LHCN-M2 (cell line): ENCODE measurements around the gene PKP1. TPM values are rescaled to one million over a fixed set of nuclear protein-coding genes. Genes with fewer than 3 reads are reported as not detected.
A peak's percentile ranks its signal among the peaks of the same experiment; 100 is the strongest.

Source experiments
- DNase-seq: peaks from one replicate; pipeline ENCODE4 v3.0.0-alpha.2; 2012; ENCODE audit warnings: low read depth
- total RNA-seq: library from RNA; depleted of rRNA; stranded (reverse); fragments of >200 nt; gene quantifications from 2 replicates; pipeline ENCODE4 v1.2.3, GENCODE V29; 2014

Gene PKP1
- total RNA-seq, 1 experiment from 2014 or later: not detected

DNA sequence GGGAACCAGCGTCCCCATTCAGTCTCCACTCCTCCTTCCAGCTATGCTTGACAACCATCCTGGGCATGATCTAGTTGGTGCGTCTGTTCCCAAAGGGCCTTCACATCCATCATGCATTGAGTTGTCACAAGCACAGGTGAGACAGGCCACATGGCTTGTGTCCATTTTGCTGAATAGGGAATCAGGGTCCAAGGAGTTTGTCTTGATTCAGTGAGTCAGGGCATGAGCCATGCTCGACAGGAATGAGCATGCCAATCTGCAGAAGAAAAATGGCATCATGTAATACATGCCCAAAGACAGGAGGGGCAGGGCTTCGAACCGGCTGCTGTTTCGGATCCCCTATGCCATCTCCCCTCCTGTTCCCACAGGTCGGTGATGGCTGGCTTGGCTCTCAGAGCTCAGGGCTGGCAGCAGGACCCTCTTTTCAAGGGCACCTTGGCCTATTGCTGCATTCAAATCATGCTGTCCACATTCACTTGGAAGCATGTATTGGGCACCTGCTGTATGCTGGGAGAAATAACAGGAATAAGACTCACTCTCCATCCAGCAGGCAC lies 44.5 kb downstream of the PKP1 start:
- DNase-seq: no peak

- DNase-seq: no peak
Measured at GRCh38 chr1:201328576-201328975, 45.3 kb downstream of the PKP1 start.

GRCh38 chr1:201329286-201329685 lies 46.0 kb downstream of the PKP1 start:
- no peak for DNase-seq

DNA sequence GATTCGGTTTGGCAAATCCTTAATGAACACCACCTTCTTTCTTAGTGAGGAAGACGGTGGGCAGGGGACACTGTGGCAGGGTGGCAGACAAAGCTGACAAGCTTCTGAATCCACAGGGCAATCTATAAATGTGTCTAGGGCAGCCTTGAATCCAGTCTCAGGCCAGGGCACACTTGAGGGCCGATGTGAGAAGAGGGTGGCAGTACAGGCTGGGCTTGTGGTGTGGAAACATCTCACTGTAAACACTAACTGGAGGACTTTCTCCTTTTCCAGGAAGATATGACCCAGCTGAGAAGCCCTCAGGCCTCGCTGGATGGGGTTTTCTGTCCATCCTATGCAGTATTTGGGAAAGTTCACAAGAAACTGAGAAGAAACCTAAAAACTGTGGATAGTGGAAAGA lies 46.5 kb downstream of the PKP1 start:
- no peak for DNase-seq

DNA sequence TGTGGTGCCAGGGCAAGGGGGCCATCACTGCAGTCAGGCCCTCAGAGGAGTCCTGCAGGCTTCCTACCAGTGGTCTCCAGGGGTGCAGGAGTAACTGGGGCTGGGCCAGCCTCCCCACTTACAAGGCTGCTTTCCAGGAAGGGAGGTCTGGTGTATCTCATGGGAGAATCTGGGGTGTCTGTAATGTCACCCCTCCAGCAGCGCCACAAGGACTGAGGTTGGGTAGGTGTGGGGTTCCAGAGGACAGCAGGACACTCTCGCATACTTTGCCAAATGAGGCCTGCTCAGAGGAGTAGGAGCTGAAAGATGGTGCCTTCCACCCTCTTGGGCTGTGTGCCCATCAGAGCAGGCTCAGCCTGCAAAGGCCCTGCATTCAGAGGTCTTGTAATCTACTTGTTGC lies 47.2 kb downstream of the PKP1 start:
- DNase-seq: no peak

DNA sequence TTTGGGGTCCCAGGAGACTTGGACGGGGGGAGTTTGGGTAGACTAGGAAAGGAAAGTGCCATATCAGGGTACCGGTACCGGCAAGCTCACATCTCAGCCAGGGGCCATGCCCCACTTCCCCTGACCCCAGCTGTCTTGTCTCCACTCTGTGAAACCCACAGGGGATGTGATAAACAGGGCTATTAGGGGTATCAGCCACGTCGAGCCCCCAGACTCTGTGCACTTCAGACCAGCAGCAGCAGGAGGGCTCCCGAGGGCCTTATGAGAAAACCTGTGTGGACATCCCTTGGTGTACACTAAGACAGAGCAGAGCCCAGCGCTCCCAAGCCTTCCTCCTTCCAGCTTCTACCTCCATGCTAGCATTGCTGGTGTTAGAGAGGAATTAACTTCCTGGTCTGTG lies 47.9 kb downstream of the PKP1 start:
- no peak for DNase-seq

DNA sequence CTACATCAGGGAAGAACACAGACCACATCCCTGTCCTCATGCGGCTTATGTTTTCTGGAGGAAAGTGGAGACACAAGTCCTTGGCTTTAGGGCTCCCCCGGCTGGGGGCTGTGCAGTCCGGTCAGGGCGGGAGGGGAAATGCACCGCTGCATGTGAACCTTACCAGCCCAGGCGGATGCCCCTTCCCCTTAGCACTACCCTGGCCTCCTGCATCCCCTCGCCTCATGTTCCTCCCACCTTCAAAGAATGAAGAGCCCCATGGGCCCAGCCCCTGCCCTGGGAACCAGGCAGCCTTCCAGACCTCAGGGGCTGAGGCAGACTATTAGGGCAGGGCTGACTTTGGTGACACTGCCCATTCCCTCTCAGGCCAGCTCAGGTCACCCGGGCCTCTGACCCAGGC lies 48.7 kb downstream of the PKP1 start:
- DNase-seq: no peak

DNA sequence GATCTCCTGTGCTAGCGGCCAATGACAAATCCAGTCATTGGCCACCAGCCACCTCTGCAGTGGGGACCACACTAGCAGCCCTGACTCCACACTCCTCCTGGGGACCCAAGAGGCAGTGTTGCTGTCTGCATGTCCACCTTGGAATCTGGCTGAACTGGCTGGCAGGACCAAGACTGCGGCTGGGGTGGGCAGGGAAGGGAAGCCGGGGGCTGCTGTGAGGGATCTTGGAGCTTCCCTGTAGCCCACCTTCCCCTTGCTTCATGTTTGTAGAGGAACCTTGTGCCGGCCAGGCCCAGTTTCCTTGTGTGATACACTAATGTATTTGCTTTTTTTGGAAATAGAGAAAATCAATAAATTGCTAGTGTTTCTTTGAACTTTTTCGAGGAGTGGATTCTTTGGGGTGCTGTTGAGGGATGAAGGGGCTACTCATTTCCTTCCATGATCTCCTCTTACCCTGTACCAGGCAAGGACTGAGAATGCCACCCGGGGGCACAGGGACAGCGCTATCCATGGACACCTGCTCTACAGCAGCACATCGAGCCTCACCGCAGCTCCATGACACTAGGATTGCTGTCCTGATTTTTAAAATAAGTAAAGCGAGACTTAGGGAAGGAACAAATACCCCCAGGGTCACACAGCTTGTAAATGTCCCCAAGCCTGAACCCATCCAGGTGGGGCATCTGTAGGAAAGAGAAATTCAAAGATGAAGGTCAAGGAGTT lies 49.5 kb downstream of the PKP1 start:
- DNase-seq: no peak

GRCh38 chr1:201334325-201335173 lies 51.2 kb downstream of the PKP1 start:
- no peak for DNase-seq

DNA sequence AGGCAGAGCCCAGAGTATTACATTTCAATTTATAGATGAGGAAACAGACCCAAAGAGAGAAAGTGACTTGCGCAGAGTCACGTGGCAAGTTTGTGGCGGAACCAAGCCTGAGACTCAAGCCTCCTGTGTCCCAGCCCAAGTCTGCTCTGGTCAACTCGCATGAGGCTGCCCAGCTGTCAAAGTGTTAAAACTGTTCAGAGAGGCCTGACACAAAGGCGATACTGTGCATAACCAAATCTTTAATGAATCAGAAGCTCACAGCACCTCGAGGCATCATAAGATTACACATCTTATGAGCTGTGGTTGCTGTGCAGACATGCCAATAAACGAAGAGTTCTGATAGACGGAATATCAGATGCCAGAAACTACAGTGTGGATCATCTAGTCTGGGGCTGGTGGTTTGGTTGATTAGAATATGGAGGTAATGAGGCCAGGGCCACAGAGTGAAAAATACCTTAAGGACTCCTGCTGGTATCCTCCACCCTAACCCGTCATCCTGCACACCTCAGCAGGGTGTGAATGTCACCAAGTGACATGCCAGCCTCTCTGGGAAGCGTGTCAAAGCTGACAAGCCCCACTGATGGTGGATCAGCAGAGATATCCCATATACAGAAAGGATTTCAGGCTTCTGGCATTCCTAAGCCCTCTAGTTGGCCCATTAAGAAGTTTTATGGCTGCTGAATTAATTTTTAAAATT lies 52.0 kb downstream of the PKP1 start:
- no peak for DNase-seq

DNA sequence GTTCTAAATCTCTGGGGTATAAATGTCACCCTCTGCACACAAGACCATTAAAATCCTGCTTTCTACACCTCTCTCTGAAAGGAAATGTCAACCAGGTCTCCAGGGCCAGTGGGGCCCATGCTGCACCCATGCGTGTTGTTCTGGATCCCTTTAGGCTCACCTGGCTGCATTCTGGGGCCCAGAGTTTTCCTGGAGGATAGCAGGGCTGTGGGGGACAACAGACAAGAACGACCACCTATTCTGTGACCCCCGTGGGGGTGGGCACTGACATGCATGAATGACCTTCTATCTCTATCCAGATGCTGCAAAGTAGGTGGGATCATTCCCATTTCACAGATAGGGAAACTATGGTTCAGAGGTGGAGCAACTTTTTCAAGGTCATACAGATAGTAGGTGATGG lies 52.6 kb downstream of the PKP1 start:
- no peak for DNase-seq

DNA sequence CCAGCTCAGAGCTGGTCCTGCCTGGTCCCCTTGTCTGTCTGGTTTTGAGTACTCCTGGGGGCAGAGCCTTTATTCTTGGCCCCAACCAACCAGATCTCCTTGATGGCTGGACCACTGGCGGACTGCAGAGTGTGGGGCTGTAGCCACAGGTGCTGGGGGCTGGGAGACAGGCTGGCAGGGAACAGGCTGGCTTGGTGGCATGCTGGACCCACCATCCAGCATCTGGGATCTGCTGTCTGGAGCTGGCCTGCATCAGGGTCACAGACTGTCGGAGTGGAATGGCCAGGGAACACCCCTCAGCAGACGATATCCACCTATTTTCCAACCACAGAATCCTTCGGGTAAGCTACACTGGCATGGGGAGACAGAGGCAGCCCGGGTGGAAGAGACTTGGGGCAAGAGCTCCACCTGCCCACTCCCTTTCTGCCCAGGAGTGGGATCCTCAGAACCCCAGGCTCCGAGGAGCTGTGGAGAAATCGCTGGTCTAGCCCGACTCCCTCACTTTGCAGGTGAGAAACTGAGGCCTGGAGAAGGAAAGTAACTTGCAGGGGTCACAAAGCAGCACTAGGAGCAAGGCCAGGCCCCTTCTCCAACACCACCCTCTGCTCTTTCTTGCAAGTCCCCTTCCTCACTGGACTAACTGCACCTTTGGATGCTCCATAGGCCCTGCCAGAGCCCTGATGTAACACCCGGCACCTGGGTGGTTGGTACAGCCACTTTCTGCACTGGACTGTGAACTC lies 53.6 kb downstream of the PKP1 start:
- no peak for DNase-seq

DNA sequence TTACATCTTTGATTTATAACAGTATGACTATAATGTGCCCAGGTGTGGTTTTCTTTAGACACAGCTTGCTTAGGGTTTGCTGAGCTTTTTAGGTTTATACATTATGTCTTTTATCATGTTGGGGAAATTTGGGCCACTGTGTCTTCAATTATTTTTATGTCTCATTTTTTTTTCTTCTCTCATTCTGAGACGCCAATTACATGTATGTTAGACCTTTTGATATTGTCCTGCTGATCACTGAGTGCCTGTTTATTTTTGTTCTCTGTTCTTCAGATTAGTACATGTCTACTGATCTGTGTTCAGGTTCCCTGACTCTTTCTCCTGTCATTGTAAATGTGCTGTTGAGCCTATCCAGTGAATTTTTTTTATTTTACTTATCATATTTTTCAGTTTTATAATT lies 58.1 kb downstream of the PKP1 start:
- DNase-seq: no peak

- no peak for DNase-seq
Measured at GRCh38 chr1:201344206-201345080, 61.1 kb downstream of the PKP1 start.

GRCh38 chr1:201345081-201345355 lies 61.7 kb downstream of the PKP1 start:
- DNase-seq: no peak

DNA sequence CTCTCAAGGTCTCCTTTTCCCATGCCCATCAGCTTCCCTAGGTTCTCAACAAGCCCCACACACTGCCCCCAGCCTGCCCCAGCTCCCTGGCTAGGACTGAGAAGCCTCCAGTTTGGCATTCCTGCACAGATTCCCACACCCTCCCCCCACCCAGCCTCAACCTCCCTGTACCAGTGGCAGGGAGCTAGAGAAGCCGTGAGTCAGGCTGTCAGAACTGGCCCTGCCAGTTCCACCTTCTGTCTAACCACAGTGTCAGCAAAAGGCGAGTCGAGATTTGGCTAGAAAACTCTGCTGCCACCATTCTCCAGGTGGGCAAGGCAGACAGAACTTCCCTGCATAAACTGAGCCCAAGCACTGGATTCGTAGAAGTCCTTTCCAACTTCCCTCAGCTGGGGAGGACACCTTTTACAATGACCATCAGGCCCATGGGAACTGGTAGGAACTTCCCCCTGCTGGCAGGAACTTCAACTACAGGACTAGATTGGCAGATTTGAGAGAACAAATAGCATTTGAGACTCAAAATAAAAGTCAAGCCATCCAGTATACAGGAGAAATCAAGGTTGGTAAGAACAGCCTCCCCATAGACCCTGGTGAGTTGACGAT lies 63.1 kb downstream of the PKP1 start:
- DNase-seq: peak; percentile 49

DNA sequence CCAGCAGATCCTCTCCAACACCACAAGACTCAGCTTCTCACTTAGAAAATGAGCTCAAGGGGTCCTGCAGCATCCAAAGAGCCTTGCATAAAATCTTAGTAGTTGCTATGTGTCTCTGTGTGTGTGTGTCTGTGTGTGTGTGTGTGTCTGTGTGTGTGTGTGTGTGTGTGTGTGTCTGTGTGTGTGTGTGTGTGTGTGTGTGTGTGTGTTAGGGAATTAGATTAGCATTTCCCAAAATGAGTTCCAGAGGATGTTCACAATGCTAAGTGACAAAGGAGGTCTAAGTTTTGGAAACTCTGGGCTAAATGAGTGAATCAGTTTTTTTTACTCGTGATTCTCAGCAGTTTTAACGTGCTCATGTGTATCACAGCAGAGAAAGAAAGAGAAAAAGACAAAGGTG lies 63.7 kb downstream of the PKP1 start:
- no peak for DNase-seq

GRCh38 chr1:201347498-201348210 lies 64.3 kb downstream of the PKP1 start:
- DNase-seq: no peak

- peak; percentile 61 for DNase-seq
Measured at GRCh38 chr1:201348211-201348566, 64.9 kb downstream of the PKP1 start.

- DNase-seq: no peak
Measured at GRCh38 chr1:201349092-201349491, 65.8 kb downstream of the PKP1 start.
